Tibial artery (tissue), 4 donors: Measurements from ENCODE around the gene ADCK1.

Experiments used
- DNase-seq, 2 donors: peaks; one replicate each; pipeline ENCODE4 v3.0.0-alpha.2; 2019
- H3K27ac ChIP-seq, 2 donors: fragments of 200-600 bp; sonication (generic) in 1 of 2; 1 replicate in 1 of 2; 2 replicates in 1 of 2; pipeline ENCODE4 v1.5.1; 2018 to 2019; ENCODE audit warnings: mild to moderate bottlenecking in 1 of 2
- H3K27me3 ChIP-seq, 2 donors: fragments of 200-600 bp; sonication (generic) in 1 of 2; one replicate each; pipeline versions ENCODE4 v1.5.1 to v1.6.0; 2016 to 2019
- H3K36me3 ChIP-seq, 3 donors: fragments of 200-600 bp; sonication (generic) in 2 of 3; one replicate each; pipeline ENCODE4 v1.5.1; 2016 to 2019; ENCODE audit warnings: mild to moderate bottlenecking in 2 of 3
- H3K4me1 ChIP-seq, 4 donors: fragments of 200-600 bp; sonication (generic) in 2 of 4; 1 replicate in 3 of 4; 2 replicates in 1 of 4; pipeline ENCODE4 v1.5.1; 2016 to 2019
- H3K4me3 ChIP-seq, 2 donors: fragments of 200-600 bp; sonication (generic) in 1 of 2; 1 replicate in 1 of 2; 2 replicates in 1 of 2; pipeline ENCODE4 v1.5.1; 2018 to 2019; ENCODE audit warnings: mild to moderate bottlenecking in 2 of 2
- H3K9me3 ChIP-seq, 3 donors: fragments of 200-600 bp; sonication (generic) in 1 of 3; one replicate each; pipeline ENCODE4 v1.5.1; 2016 to 2019
- CTCF ChIP-seq, 2 experiments: fragments of 200-600 bp in 1 of 2; fragments of 450-650 bp in 1 of 2; IDR thresholded peaks; one replicate each; pipeline ENCODE4 v1.5.1; 2017 to 2019; ENCODE audit warnings: antibody characterized with exemption in 2 of 2, mild to moderate bottlenecking in 1 of 2, moderate library complexity in 1 of 2
- intact Hi-C: fragments of 100-400 bp; cut with DNase I; formaldehyde crosslinking; loops from one replicate; pipeline ENCODE4 v1.15.0; 2023; ENCODE audit warnings: low total_unique reads

ADCK1 gene

GRCh38 chr14:77889971-77890442 lies 90.1 kb downstream of the ADCK1 start:
- Histone ChIP-seq H3K27ac (no peak overlapping the region), H3K4me3 (no peak overlapping the region), H3K36me3 (peaks cover 11 to 15% (median 14%) of the 10 kb centered on the region in 3 donors), H3K27me3 (no peaks in the 10 kb centered on the region), H3K4me1 (no peaks in the 10 kb centered on the region), H3K9me3 (no peaks in the 10 kb centered on the region)
- no peak for TF ChIP-seq CTCF (IDR thresholded peaks at IDR 0.05)
- DNase-seq = no peak
- intact Hi-C loops = no loop called here

GRCh38 chr14:77890873-77891272 lies 91.0 kb downstream of the ADCK1 start:
- H3K4me1 ChIP-seq = no peaks in the 10 kb centered on the region
- no peak overlapping the region for H3K27ac ChIP-seq
- H3K27me3 ChIP-seq = no peaks in the 10 kb centered on the region
- H3K36me3 ChIP-seq = peaks cover 11 to 15% (median 14%) of the 10 kb centered on the region in 3 donors
- intact Hi-C loops = no loop called here
- H3K9me3 ChIP-seq = no peaks in the 10 kb centered on the region
- no peak overlapping the region for H3K4me3 ChIP-seq
- no peak for DNase-seq
- TF ChIP-seq CTCF (IDR thresholded peaks at IDR 0.05) = no peak

GRCh38 chr14:77892381-77892871 lies 92.5 kb downstream of the ADCK1 start:
- peaks cover 9 to 14% (median 11%) of the 10 kb centered on the region in 3 donors for H3K36me3 ChIP-seq
- no peaks in the 10 kb centered on the region for H3K4me1 ChIP-seq
- no peak overlapping the region for H3K4me3 ChIP-seq
- H3K27me3 ChIP-seq = no peaks in the 10 kb centered on the region
- no peak for TF ChIP-seq CTCF (IDR thresholded peaks at IDR 0.05)
- DNase-seq = no peak
- no peaks in the 10 kb centered on the region for H3K9me3 ChIP-seq
- H3K27ac ChIP-seq = no peak overlapping the region
- intact Hi-C loops = no loop called here

GRCh38 chr14:77892890-77893484 lies 93.1 kb downstream of the ADCK1 start:
- H3K27ac ChIP-seq = no peak overlapping the region
- intact Hi-C loops = no loop called here
- no peak overlapping the region for H3K4me3 ChIP-seq
- H3K4me1 ChIP-seq = no peaks in the 10 kb centered on the region
- no peak for TF ChIP-seq CTCF (IDR thresholded peaks at IDR 0.05)
- DNase-seq = no peak
- no peaks in the 10 kb centered on the region for H3K9me3 ChIP-seq
- peaks cover 3 to 10% (median 7%) of the 10 kb centered on the region in 3 donors for H3K36me3 ChIP-seq
- no peaks in the 10 kb centered on the region for H3K27me3 ChIP-seq

GRCh38 chr14:77897374-77897773 lies 97.5 kb downstream of the ADCK1 start:
- intact Hi-C loops = no loop called here
- no peak overlapping the region for H3K27ac ChIP-seq
- H3K9me3 ChIP-seq = no peaks in the 10 kb centered on the region
- H3K4me3 ChIP-seq = no peak overlapping the region
- H3K27me3 ChIP-seq = no peaks in the 10 kb centered on the region
- no peak for TF ChIP-seq CTCF (IDR thresholded peaks at IDR 0.05)
- no peaks in the 10 kb centered on the region for H3K4me1 ChIP-seq
- H3K36me3 ChIP-seq = peaks cover 0 to 7% (median 5%) of the 10 kb centered on the region in 3 donors
- DNase-seq = no peak
